Ovary (tissue), 9 donors: ENCODE measurements around the gene BHLHA15. TPM values are rescaled to one million over a fixed set of nuclear protein-coding genes. Genes with fewer than 3 reads are reported as not detected.

Source experiments
- DNase-seq, 5 donors: peaks; one replicate each; pipeline ENCODE4 v3.0.0-alpha.2; 2019 to 2020
- H3K27ac ChIP-seq, 2 donors: fragments of 200-600 bp; one replicate each; pipeline versions ENCODE4 v1.5.1 to v1.8.0; 2019 to 2022
- H3K27me3 ChIP-seq: fragments of 200-600 bp; one replicate; pipeline ENCODE4 v1.8.0; 2022
- H3K36me3 ChIP-seq: fragments of 200-600 bp; sonication (generic); one replicate; pipeline ENCODE4 v1.5.1; 2019
- H3K4me1 ChIP-seq: one replicate; pipeline ENCODE4 v1.8.1; 2013; ENCODE audit warnings: mild to moderate bottlenecking, moderate library complexity; ENCODE audit not compliant: insufficient read depth
- H3K4me3 ChIP-seq: fragments of 200-600 bp; sonication (generic); one replicate; pipeline ENCODE4 v1.5.1; 2017
- H3K9me3 ChIP-seq, 2 donors: fragments of 200-600 bp in 1 of 2; sonication (generic) in 1 of 2; one replicate each; pipeline versions ENCODE4 v1.5.1 to v1.8.1; 2013 to 2019; ENCODE audit warnings: mild to moderate bottlenecking in 1 of 2, moderate library complexity in 1 of 2
- EP300 ChIP-seq: sonication (generic); formaldehyde crosslinking; IDR thresholded peaks from one replicate; pipeline ENCODE4 v1.6.1; 2017; ENCODE audit warnings: antibody characterized with exemption
- POLR2A ChIP-seq: fragments of 450-650 bp; IDR thresholded peaks from one replicate; pipeline ENCODE4 v1.6.1; 2017; ENCODE audit warnings: antibody characterized with exemption, mild to moderate bottlenecking, moderate library complexity
- WGBS, 3 donors: extraction: QIAGEN DNeasy Blood & Tissue Kit in 1 of 3; methylation state at CpG; one replicate each; pipeline versions ENCODE4 v1.1.5 to v1.1.7; 2013 to 2017; 5-methylcytosine and 5-hydroxymethylcytosine counted together
- intact Hi-C, 4 donors: fragments of 100-400 bp; cut with DNase I; formaldehyde crosslinking; loops; one replicate each; pipeline versions ENCODE4 v1.11.0 to v1.15.1; 2022 to 2023
- polyA plus RNA-seq, 2 donors: library from polyadenylated mRNA; stranded (reverse); fragments of 200-250 nt in 1 of 2; fragments of 350-450 nt in 1 of 2; fragmentation: Illumina TruSeq in 1 of 2; extraction: RNeasy Lipid Tissue Mini Kit (QIAGEN cat#74804) in 1 of 2; gene quantifications; one replicate each; pipeline ENCODE4 v1.2.3, GENCODE V29; 2013 to 2014
- total RNA-seq, 7 donors: library from RNA; depleted of rRNA in 2 of 7; stranded (reverse); fragments of >200 nt in 2 of 7; fragmentation: NEBNext Ultra II Directional in 3 of 7; extraction: Animal tissue kit (Norgen Biotek cat#: 25700) in 3 of 7; gene quantifications; one replicate each; pipeline versions ENCODE4 v1.1.0 to v1.2.4, GENCODE V29; 2016 to 2023
- TF ChIP-seq, protein P1 (sequence below), 3 donors: fragments of 450-650 bp in 2 of 3; fragments of 200-600 bp in 1 of 3; IDR thresholded peaks; one replicate each; pipeline versions ENCODE4 v1.5.1 to v1.8.0; 2016 to 2022; ENCODE audit warnings: antibody characterized with exemption in 3 of 3, mild to moderate bottlenecking in 1 of 3
- donor health status: DM: no; HTN: no; CAD: no; lungs with moderate emphysema.
- donor health status: DM: no; HTN: no; CAD: no.
- donor health status: Bipolar disorder and iron deficiency.
- donor health status: DM: yes; HTN: yes; CAD: no.
- donor health status: DM: no; HTN: no; CAD: no.
- donor health status: DM: yes; HTN: yes; CAD: no.

The BHLHA15 gene
- total and polyA plus RNA-seq, 9 donors = 0.34 to 0.54 TPM; not detected in 7

DNA sequence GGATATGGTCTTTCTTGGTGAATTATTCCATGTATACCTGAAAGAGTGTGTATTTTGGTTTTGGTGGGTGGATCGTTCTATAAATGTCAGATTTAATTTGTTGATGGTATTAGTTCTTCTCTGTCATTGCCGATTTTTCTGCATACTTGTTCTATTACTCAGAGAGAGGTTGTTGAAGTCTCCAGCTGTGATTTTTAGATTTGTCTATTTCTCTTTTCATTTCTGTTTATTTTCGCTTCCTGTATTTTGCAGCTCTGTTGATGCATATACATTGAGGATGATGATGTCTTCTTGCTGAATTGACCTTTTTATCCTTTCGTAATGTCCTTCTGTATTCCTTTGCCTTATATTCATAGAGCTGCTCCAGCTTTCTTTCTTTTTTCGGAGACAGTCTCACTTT, 12.1 kb upstream of the BHLHA15 start:
- H3K27ac ChIP-seq = no peak overlapping the region
- H3K9me3 ChIP-seq = no peaks in the 10 kb centered on the region
- H3K4me3 ChIP-seq = no peak overlapping the region
- H3K36me3 ChIP-seq = no peaks in the 10 kb centered on the region
- H3K27me3 ChIP-seq = no peaks in the 10 kb centered on the region
- intact Hi-C loops = no loop called here
- no peak for TF ChIP-seq POLR2A
- WGBS, 3 donors = 94 to 97% (median 95%) methylated on average over 5 of the region's 5 CpGs
- H3K4me1 ChIP-seq = no peaks in the 10 kb centered on the region
- no peak for DNase-seq

DNA sequence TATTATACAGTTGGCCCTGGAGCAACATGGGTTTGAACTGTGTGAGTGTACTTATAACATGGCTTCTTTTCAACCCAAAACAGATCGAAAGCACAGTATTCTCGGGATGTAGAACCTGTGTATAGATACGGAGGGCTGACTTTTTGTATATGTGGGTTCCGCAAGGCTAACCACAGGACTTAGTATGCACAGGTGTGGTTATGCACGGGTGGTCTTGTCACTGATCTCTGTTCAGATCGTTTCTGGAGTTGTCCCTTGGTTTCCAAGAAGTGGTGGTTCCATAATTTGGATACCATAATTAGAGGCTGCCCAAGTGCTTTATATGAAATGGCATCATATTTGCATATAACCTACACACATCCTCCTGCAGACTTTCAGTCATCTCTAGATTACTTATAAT, 10.9 kb upstream of the BHLHA15 start:
- H3K4me1 ChIP-seq = no peaks in the 10 kb centered on the region
- 94 to 97% (median 94%) methylated on average over 6 of the region's 6 CpGs for WGBS, 3 donors
- TF ChIP-seq, protein P1, sequence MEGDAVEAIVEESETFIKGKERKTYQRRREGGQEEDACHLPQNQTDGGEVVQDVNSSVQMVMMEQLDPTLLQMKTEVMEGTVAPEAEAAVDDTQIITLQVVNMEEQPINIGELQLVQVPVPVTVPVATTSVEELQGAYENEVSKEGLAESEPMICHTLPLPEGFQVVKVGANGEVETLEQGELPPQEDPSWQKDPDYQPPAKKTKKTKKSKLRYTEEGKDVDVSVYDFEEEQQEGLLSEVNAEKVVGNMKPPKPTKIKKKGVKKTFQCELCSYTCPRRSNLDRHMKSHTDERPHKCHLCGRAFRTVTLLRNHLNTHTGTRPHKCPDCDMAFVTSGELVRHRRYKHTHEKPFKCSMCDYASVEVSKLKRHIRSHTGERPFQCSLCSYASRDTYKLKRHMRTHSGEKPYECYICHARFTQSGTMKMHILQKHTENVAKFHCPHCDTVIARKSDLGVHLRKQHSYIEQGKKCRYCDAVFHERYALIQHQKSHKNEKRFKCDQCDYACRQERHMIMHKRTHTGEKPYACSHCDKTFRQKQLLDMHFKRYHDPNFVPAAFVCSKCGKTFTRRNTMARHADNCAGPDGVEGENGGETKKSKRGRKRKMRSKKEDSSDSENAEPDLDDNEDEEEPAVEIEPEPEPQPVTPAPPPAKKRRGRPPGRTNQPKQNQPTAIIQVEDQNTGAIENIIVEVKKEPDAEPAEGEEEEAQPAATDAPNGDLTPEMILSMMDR (IDR thresholded peaks at IDR 0.05) = no peak
- TF ChIP-seq POLR2A (no peak), EP300 (no peak)
- H3K27me3 ChIP-seq = no peaks in the 10 kb centered on the region
- no peaks in the 10 kb centered on the region for H3K9me3 ChIP-seq
- H3K36me3 ChIP-seq = no peaks in the 10 kb centered on the region
- no peak for DNase-seq
- H3K27ac ChIP-seq = no peak overlapping the region
- intact Hi-C loops = no loop called here
- H3K4me3 ChIP-seq = no peak overlapping the region

DNA sequence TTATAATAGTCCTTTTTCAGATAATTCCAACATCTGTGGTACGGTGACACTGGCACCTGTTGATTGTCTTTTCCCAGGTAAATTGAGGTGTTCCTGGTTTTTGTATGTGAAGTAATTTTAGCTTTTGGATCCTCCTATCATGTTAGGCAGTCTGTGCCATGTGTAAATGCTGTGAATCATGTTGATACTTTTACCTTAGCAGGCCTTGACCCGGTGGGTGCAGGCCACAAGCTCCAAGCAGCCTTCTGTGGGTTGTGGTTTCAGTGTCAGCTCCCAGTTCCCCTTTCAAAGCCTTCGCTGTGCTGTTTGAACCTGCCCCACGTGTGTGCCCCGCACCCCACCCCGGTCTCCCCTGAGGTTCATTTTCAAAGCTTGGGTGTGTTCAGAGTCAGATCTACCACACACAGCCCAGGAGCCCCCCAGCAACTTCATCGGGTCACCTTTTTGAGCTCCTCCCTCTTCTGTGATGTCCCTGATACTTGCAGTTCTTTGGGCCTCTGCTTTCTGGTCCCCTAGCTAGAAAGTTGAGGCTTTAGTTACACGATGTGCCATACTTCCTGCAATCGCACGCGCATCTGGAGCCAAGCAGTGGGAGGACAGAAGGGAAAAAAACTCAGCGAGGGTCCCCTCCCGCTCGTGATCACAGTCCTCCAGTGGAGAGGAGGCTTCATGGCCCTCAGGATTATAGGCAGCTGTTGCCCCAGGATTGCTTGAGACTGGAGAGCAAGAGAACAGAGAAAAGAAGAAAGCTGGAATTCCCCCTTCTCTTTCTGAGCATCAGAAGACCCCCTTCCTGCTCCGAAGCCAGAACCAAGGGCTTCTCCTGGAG, 8.7 kb upstream of the BHLHA15 start:
- no peak for TF ChIP-seq EP300
- TF ChIP-seq POLR2A = no peak
- TF ChIP-seq, protein P1 (IDR thresholded peaks at IDR 0.05) = no peak
- H3K9me3 ChIP-seq = no peaks in the 10 kb centered on the region

DNA sequence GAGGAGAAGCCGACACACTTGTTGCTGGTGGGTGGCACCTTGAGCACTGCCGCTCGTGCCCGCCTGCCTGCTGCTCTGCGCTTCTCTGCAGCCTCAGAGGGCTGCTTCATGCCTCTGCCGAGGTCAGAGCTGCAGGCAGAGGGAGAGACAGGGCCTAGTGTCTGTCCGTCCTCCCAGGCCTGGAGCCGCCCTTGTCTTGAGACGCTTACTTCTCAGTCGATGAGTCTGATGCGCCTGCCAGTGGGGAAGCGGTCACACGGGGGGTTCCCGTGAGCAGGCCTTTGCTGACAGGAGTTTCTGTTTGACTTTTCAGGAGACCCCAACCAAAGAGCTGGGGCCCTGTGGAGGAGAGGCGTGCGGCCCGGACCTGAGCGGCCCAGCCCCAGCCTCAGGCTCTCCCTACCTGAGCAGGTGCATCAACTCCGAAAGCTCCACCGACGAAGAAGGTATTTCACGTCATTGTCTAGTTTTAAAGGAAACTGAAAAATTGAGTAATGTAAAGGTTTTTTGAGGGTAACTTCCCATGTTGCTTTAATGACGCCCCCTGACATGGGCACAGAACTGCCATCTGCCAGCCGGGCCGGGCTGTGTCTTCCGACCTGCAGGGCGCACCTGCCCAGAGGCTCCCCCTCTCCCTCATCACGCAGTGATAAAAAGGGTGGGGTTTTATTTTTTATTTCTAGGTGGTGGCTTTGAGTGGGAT, 7.8 kb upstream of the BHLHA15 start:
- H3K36me3 ChIP-seq = no peaks in the 10 kb centered on the region
- no peak for TF ChIP-seq EP300
- TF ChIP-seq POLR2A = no peak
- TF ChIP-seq, protein P1 (IDR thresholded peaks at IDR 0.05) = no peak
- no peaks in the 10 kb centered on the region for H3K9me3 ChIP-seq
- no peaks in the 10 kb centered on the region for H3K4me1 ChIP-seq
- DNase-seq = no peak
- intact Hi-C loops = no loop called here
- H3K27ac ChIP-seq = no peak overlapping the region
- no peaks in the 10 kb centered on the region for H3K27me3 ChIP-seq
- 94 to 96% (median 95%) methylated on average over 28 of the region's 28 CpGs for WGBS, 3 donors
- H3K4me3 ChIP-seq = no peak overlapping the region

More for the DNA sequence above, 8.7 kb upstream of the BHLHA15 start:
- DNase-seq = no peak
- Histone ChIP-seq H3K4me3 (no peak overlapping the region), H3K36me3 (no peaks in the 10 kb centered on the region), H3K4me1 (no peaks in the 10 kb centered on the region), H3K27me3 (no peaks in the 10 kb centered on the region), H3K27ac (no peak overlapping the region)
- WGBS, 3 donors = 88 to 90% (median 89%) methylated on average over 15 of the region's 15 CpGs
- intact Hi-C loops = no loop called here
